K562 (cell line): ENCODE measurements around the gene LAMA3. TPM values are rescaled to one million over a fixed set of nuclear protein-coding genes. Genes with fewer than 3 reads are reported as not detected.

Experiments used
- ELF4 ChIP-seq: fragments of 450-650 bp; formaldehyde crosslinking; IDR thresholded peaks from 2 replicates; pipeline ENCODE4 v1.4.0; 2022; ENCODE audit warnings: missing genetic modification characterization
- KDM2B ChIP-seq: fragments of 250-450 bp; sonication (Bioruptor Pico); IDR thresholded peaks from 2 replicates; pipeline ENCODE4 v1.8.0; 2021; ENCODE audit warnings: mild to moderate bottlenecking, moderate library complexity
- MEIS2 ChIP-seq: fragments of 450-650 bp; IDR thresholded peaks from 2 replicates; pipeline ENCODE4 v1.6.1; 2014; ENCODE audit warnings: mild to moderate bottlenecking; ENCODE audit not compliant: partially characterized antibody
- PTBP1 ChIP-seq: fragments of 200-400 bp; formaldehyde crosslinking; IDR thresholded peaks from 2 replicates; pipeline ENCODE4 v1.6.1; 2017; ENCODE audit warnings: low read depth, low read length
- RAD21 ChIP-seq, 2 experiments: fragments of 250-450 bp in 1 of 2; fragments of 450-650 bp in 1 of 2; sonication (Bioruptor Pico) in 1 of 2; formaldehyde crosslinking in 1 of 2; IDR thresholded peaks in 1 of 2; conservative IDR thresholded peaks in 1 of 2; 2 replicates each; pipeline versions ENCODE4 v1.4.0 to v1.8.0; 2020 to 2022; ENCODE audit warnings: mild to moderate bottlenecking in 2 of 2, moderate library complexity in 1 of 2
- ZBTB7A ChIP-seq: IDR thresholded peaks from 2 replicates; pipeline ENCODE4 v1.6.1; 2011; ENCODE audit warnings: low read depth, mild to moderate bottlenecking, low read length, moderate library complexity, borderline replicate concordance; ENCODE audit not compliant: control insufficient read depth
- polyA plus RNA-seq, 8 experiments: library from polyadenylated mRNA; depleted of rRNA in 4 of 8; stranded (reverse) in 5 of 8; unstranded in 3 of 8; fragments of >200 nt; fragmentation: Nextera tagmentation in 2 of 8; fragmentation: Illumina TruSeq in 1 of 8; extraction: Ambion mirVana in 2 of 8; extraction: Trizol in 1 of 8; gene quantifications; 2 replicates each; pipeline versions ENCODE4 v1.2.1 to v1.2.3, GENCODE V29; 2011 to 2014; ENCODE audit warnings: inconsistent platforms in 1 of 8, missing spikeins in 1 of 8
- total RNA-seq, 7 experiments: library from RNA; depleted of rRNA in 6 of 7; stranded (reverse); fragments of >200 nt in 6 of 7; fragmentation: Illumina TruSeq in 2 of 7; extraction: Trizol in 2 of 7; gene quantifications; 2 replicates each; pipeline versions ENCODE4 v1.2.1 to v1.2.3, GENCODE V29; 2011 to 2021; ENCODE audit warnings: low replicate concordance in 1 of 7
- TF ChIP-seq, protein P1 (sequence below), 2 experiments: IDR thresholded peaks in 1 of 2; conservative IDR thresholded peaks in 1 of 2; 2 replicates each; pipeline ENCODE4 v1.6.1; 2016; ENCODE audit warnings: low read depth in 2 of 2, mild to moderate bottlenecking in 1 of 2, missing compliant biosample characterization in 1 of 2, missing genetic modification characterization in 1 of 2, moderate library complexity in 1 of 2
- TF ChIP-seq, protein P2 (sequence below): IDR thresholded peaks from 2 replicates; pipeline ENCODE4 v1.6.1; 2011; ENCODE audit not compliant: insufficient read length; ENCODE audit errors: extremely low read depth

The LAMA3 gene
- total and polyA plus RNA-seq, 9 of the 15 experiments (the other 6 are each of a cell fraction or from before 2014, with no cell fraction given), result 0.07 TPM; not detected in 8

GRCh38 chr18:23812546-23813440 lies 123.5 kb downstream of the LAMA3 start (continued):
- TF ChIP-seq, protein P1, sequence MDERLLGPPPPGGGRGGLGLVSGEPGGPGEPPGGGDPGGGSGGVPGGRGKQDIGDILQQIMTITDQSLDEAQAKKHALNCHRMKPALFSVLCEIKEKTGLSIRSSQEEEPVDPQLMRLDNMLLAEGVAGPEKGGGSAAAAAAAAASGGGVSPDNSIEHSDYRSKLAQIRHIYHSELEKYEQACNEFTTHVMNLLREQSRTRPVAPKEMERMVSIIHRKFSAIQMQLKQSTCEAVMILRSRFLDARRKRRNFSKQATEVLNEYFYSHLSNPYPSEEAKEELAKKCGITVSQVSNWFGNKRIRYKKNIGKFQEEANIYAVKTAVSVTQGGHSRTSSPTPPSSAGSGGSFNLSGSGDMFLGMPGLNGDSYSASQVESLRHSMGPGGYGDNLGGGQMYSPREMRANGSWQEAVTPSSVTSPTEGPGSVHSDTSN (CRISPR knock-in tag; IDR thresholded peaks at IDR 0.05; ENCODE audit: low read depth), result no peak
- TF ChIP-seq, protein P1 (tag; conservative IDR thresholded peaks at IDR 0.05; ENCODE audit: low read depth), result peak; percentile 77
- TF ChIP-seq ELF4 (CRISPR knock-in tag) (no peak), PTBP1 (no peak), KDM2B (CRISPR knock-in tag) (no peak), MEIS2 (peak; percentile 68), RAD21 (CRISPR knock-in tag; conservative IDR thresholded peaks at IDR 0.05 in 1 of 2, IDR thresholded peaks at IDR 0.05 in 1 of 2) (peak; percentile 57 to 81), ZBTB7A (no peak)
- TF ChIP-seq, protein P2, sequence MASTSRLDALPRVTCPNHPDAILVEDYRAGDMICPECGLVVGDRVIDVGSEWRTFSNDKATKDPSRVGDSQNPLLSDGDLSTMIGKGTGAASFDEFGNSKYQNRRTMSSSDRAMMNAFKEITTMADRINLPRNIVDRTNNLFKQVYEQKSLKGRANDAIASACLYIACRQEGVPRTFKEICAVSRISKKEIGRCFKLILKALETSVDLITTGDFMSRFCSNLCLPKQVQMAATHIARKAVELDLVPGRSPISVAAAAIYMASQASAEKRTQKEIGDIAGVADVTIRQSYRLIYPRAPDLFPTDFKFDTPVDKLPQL, result no peak
